ENCODE results near the gene GNAQ.
A peak's percentile ranks its signal among the peaks of the same experiment; 100 is the strongest.

GNAQ gene

DNA sequence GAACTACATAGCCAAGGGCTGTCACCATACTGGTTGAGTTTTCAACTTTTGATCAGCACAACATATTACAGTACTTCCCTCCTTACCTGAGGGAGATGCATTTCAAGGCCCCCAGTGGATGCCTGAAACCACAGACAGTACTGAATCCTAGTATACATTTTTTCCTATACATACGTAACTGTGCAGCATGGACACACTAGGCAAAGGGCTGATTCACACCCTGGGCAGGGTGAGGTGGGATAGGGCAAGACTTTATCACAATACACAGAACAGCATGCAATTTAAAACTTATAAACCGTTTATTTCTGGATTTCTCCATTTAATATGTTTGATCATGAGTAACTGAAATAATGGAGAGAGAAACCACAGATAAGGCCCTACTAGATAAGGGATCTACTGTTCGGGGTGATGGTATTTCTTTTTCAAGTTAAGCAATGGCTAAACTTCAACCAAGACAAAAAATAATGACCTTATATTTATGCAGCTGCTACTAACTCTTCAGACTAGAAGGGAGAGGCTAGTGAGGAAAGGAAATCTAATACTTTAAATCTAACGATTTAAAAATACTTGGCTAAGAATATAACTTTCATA is 196.6 kb downstream of the GNAQ start:
- no peak for DNase-seq

DNA sequence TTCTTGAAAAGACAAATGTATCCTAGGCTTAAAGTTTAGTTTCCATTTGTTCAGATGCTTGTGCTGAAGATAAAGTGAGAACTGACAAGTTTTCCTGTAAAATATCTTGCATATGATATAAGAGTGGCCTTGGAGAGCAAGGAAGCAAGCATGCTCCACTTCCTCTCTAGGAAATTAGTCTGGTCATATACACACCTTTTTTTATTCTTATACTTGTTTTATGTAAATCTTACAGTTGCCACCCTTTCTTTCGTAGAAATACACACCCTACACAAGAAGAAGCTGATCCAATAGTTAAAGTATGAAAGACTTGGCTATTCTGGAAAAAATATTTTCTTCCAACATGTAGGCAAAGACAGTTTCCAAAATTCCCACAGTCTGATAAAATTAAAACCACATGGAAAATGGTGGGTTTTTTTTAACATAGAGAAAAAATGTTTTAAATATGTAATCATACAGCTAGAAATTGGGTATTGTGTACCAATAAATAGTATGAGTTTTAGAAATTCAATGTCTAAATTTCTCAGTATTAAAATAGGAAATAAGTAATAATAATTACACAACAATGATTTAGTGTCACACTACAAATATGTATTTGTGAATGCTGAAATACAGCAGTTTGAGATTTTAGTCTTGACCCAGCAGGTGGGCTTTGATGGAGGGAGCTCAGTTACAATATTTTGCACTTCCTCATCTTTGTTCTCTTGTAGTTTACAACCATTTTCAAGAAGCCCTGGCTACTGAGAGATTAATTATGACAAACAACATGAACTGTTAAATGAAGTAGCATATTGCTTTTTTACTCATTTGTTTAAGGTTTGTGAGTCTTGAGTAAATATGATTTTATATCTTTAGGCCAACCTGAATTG is 197.8 kb downstream of the GNAQ start:
- DNase-seq: no peak

DNA sequence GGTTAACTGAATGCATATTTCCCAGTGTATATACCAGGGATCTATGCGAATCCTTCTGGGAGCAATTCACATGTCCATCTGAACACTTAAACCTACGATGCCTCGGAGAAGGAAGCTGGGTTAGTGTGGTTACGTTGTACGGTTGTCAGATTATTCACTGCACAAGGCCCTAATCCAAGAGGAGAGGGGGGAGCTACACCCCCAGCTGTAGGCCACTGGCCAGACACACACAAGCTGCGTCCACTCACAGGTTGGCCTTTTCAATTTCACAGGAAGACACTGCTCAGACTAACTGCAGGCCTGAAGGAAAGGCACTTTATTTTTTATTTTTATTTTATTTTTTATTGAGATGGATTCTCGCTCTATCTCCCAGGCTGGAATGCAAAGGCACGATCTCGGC is 199.0 kb downstream of the GNAQ start:
- no peak for DNase-seq

DNA sequence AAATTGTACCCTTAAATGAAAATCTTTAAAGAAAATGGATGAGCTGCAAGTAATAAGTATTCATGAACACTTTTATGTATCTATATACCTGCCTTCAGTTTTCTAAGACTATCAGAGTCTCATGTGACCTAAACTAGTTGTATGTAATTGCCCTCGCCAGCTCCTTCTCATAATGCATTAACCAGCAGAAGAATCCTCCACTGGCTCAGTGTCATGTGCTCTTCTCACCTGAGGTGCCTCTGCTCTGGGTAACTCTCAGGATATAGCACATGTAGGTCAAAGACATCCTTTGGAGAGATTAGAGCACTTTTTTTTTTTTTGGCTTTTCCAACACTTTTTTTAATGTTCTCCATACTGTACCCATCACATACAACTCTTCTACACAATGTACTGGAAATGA is 199.8 kb downstream of the GNAQ start:
- DNase-seq: no peak

DNA sequence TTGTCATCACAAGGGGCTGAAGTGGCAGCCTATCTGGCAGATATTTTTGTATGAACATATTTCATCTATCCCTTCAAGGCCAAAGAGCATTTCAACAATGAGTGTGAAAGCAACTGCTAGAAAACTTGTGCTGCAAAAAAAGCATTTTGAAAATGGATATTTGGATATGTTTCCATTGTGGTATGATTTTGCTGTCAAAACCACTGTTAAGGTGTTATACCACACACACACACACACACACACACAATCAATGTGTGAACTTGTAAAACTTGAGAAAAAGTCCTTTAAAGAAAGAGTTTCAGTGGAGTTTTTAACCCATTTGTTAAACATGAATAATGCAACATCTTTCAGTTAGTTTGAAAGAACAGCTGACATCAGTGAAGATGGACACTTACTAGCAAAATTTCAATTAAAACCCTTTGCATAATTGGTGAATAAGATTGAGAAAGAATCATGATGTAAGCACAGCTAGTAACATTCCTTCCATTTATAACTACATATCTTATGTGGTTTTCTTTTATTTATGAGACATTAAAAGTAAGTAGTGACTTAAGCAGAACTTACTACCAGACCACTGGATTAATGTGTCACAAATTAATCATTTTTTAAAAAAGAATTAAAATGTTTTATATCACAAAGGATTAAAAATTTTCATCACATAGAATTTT is 200.9 kb downstream of the GNAQ start:
- DNase-seq: no peak

DNA sequence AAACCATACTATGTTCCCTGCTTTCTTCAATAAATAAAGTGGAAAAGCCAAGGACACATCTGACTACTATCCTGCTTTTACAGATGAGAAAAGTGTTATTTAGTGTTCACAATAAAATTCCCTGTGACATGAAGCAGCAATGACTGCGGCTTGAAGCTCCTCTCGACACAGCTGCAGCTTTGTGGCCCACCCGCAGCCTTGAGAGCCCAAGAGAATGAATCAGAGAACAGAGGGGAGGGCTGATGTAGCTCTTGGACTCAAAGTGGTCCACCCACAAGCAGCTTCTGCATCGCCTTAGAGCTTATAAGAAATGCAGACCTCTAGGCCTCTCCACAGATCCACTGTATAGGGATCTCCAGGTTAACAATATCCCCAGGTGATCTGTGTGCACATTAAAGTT is 202.2 kb downstream of the GNAQ start:
- DNase-seq: no peak

DNA sequence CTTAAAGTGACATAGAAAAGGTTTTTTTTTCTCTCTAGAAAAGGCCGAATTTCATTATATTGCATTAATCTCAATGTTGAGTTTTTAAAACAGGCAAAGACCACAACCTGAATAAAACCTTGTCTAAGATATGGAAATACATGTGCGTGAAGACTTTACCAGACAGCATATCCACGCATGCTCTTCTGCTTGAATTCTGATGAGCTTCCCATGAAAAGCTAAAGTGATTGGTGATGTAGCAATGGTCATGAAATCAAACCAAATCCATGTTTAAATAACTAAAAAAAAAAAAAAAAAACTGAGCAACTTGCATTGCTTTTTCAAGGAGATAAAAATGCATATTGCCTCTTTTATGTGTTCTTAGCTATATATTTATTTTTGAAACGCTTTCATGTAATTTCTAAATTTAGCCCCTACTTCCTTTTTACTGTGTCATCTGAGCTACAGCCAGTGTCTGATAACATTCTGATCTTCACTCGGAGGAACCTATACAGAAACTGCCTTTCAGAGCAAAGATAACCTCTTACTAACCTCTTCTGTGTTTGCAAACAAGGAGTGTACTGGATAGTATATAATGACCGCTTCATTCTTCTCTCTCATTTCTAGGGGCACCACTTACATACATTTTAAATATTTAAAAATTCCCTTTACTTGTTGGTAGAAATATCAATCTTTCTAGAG is 204.4 kb downstream of the GNAQ start:
- peak in 1 of 2 experiments; percentile 26 for DNase-seq

DNA sequence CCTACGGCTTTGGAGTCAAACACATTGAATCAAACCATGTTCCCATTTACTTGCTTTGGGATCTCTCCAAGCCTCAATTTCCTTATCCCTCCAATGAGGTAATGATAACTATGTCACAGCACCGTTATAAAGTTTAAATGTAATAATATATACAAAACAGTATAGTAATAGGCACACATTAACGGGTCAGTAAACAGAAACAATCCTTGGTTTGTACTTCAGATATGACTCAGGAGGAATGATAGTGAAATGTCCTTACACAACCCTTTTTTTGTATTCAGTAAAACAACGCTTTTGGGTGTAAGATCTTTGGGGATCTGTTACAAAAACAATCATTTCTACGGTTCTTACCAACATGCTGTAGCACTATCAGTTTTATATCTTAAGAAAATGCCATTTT is 205.0 kb downstream of the GNAQ start:
- no peak for DNase-seq

DNA sequence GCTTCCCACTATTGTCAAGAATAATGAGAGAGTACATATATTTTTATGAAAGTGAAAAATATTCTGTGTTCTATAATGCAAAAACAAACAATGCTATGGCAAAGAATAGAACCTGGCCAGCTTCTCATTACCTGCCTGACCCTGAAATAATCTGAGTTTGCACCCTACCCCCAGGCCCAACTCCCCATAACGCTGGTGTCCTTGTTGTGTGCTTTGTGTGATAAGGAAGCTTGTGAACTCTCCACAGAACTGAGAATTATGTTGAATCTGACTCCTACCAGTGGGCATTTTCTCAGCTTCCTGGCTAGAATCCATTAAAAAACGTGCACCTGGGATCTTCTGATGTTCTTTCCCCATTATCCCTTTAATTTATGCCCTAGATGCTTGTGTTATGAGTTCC is 205.5 kb downstream of the GNAQ start:
- no peak for DNase-seq

DNA sequence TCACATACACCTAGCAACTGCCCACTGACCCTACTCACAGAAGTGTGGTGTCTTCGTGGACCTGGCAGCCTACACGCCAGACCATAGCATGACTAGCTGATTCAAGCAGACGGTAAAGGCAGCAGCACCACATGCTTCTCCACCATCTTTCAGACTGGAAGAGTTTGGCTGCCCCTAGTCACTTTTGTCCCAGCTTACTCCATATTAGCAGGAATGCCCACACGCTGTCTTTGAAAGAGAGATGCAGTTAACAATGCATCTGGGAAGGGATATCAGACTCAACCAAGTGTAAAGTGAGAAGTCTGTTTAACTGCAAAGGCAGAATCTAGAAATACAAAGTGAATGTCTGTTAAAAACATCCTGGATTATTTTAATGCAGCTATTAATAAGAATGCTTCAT is 206.2 kb downstream of the GNAQ start:
- DNase-seq: no peak

DNA sequence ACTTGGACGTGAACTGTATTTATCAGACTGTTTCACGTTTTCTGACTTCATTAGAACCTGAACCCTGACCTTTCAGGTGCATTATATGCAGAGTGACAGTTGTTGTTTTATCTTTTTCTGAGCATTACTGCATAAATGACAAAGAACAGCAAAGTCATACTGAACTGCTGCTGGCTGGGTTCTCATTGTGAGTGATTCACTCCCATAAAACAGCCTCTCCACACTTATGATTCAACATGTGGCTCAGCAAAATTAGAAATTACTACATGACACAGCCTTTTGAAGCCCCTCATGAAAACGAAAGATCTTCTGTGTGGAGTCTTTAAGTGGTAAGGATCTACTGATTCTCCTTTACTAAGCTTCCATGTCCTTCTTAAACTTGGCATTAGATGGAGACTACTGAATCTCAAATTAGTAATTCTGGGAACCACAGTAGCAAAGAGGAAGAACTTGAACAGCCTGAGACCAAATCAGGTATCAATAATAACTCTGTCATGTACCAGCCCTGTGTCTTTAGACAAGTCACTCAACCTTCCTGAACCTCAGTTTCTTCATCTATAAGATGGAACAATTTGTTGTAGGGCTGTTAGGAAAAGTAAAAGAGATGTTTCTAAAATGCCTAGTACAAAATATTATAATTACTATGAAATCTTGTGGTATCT is 211.2 kb downstream of the GNAQ start:
- DNase-seq: no peak

DNA sequence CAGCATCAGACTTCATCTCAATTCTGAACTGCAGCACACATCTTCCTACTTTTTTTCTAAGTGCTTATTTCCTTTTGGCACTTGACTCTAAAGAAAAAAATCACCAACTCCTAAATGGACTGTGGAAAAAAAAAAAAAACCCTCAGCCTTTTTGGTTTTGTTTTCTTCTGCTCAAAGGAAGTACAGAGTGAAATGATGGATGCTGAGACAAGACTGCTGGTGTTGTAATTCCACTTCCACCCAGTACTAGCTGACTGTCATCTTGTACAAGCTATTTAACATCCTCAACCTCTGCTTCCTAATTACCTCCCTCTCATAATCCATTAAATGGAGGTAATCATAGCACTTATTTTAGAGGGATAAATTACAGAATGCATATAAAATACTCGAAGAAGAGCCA is 212.0 kb downstream of the GNAQ start:
- DNase-seq: peak; percentile 34 to 53

DNA sequence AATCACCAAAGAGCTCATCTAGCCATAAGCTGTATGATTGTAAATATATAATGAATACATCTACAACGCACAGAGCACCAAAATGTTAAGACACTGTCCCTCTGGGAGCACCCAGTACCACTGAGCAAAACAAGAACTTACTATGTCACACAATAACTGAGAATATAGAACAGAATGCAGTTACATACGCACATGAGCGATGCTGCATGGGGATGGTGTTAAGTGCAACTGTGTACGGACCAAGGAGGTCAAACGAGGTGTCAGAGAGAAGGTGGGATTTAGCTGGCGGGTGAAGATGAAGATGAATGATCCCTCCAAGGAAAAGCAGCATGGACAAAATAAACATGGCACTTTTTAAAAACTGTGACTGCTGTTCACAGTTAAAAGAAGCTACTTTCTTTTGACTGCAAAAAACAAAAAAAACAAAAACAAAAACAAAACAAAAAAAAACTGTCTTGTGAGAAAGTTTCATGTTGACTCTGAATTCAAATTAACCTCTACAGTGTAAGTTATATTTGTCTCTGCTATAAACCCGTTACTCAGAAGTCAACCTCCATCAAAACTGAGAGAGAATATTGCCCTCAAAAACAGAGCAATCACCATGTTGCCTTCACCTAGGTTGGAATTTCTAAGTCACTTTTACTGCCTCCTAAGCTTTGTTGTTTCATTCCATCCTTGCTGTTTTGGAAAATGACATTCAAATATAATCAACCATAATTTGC is 213.9 kb downstream of the GNAQ start:
- DNase-seq: no peak

DNA sequence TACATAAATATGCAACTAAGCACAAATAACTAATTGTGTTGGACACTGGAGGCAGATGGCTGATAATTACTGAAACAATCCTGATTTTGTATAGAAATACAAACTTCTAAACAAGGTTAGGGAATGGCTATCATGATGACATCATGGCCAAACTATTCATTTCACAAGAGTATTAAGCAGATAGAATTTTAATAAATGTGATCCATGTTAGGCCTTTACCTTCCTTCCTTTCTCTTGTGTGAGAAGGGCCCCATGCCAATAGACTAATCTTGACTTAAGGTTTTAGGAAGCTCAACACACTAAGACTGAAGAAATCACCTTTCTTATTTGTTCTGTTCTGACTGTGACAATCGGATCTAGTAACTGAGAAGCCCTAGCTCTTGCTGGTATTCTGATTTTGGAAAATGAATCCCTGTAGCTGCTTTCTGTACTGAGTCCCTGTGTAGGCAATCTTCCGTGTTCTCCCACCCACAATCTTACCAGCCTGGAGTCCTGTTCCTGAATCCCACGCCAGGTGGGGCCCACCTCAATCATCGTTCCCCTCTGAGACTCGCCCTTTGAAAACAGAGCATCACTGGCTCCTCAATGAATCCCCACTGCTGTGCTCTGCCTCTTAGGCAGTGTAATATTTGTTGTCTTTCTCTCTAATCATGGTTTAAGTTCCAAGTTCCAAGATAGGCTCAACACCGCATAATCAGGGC is 214.8 kb downstream of the GNAQ start:
- no peak for DNase-seq

DNA sequence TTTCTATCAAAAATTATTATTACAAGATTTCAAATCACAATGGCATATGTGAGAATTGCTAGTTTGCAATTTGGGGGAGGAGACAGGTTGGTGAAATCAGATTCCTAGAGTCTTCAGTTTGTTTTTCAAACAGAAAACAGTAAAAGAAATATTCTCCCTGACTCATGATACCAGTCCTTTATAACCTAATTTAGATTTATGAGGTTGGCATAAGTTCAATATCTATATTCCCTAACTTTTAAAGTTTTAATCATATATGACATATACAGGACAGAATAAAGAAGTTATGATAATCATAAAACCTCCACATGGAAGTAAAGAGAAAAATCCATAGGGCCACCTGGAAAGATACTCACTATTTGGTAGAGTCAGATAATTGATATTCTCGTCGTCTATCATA is 216.4 kb downstream of the GNAQ start:
- no peak for DNase-seq

DNA sequence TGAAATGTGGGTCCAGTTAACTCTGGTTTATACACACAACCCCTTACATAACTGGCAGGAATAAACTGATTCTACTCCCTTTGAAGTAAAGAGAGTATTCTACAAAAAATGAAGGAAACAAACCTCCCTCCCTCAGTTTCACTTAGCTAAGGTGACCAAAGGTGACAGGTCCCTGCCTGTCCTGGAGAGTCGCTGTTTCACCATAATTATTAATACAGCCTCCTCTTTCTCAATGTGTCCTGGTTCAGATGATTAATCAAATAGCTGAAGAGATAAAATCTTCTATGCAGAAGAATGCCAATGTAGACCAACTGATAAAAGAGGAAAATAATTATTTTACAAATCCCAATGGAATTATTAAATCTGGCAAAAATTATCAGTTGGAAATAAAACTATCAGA is 219.8 kb downstream of the GNAQ start:
- no peak for DNase-seq

DNA sequence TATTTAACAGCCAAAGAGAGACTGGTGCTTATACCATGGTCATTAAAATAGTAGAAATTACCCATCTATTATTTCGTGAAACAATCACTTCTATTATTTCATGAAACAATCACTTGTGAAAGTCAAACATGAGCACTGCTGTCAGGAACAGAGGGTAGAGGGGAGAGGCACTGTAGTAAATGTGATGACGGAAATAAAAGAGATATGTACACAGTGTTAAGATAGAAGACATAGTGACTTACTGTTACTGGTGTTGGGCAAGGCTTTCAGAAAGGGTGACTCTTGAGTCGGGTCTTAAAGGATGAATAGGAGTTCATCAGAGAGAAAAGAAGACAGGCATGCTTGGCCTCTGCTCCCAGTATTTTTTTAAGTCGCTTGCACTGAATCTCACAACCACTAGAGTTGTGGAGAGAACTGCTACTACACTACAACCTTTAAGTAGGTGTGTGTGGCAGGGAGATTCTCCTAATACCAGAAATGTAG is 220.9 kb downstream of the GNAQ start:
- no peak for DNase-seq

DNA sequence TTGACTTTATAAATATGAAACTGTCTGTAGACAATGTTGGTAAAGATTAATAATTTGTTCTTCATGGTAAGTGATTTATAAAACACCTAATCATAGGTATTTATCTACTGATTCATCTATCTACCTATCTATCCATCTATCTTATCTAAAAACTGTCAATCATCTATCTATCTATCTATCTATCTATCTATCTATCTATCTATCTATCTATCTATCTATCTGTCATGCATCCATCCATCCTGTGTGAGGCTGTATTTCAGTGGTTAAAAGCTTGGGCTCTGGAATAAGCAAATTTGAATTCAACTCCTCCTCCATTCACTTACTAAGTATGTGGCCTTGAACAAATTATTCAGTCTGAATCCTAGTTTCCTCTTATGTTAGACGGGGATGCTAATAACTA is 221.6 kb downstream of the GNAQ start:
- DNase-seq: no peak

DNA sequence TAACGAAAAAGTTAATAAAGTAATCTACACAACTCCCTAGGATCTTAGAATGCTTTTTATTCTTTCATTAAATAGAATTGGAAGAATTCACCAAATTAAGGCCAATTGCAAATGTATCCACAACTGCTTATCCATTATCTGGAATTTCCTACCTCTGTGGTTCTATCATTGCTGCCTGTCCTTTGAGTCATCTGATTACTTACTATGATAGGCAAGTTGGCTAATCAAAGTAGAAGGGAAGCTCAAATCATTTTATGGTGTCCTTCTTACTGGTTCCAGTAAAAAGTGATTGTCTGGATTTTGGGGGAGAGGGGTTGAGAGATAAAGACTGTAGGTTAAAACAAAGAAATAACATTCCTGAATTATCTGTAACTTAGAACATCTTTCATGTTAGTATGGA is 222.1 kb downstream of the GNAQ start:
- DNase-seq: no peak

DNA sequence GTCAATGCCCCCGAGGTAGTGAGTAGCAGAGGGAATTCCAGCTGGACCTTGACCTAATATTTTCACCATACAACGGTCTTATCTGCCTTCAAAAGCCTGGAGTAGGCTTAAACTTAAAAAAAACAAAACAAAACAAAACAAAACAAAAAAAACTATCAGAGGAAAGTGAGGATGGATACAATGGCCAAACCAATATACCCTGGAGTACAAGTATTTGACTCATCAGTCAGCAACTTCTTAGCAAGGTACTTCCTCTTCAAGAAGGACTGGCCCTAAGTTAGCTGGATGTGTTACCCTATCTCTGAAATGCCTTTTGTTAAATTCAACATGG is 222.9 kb downstream of the GNAQ start:
- peak; percentile 15 to 37 for DNase-seq

DNA sequence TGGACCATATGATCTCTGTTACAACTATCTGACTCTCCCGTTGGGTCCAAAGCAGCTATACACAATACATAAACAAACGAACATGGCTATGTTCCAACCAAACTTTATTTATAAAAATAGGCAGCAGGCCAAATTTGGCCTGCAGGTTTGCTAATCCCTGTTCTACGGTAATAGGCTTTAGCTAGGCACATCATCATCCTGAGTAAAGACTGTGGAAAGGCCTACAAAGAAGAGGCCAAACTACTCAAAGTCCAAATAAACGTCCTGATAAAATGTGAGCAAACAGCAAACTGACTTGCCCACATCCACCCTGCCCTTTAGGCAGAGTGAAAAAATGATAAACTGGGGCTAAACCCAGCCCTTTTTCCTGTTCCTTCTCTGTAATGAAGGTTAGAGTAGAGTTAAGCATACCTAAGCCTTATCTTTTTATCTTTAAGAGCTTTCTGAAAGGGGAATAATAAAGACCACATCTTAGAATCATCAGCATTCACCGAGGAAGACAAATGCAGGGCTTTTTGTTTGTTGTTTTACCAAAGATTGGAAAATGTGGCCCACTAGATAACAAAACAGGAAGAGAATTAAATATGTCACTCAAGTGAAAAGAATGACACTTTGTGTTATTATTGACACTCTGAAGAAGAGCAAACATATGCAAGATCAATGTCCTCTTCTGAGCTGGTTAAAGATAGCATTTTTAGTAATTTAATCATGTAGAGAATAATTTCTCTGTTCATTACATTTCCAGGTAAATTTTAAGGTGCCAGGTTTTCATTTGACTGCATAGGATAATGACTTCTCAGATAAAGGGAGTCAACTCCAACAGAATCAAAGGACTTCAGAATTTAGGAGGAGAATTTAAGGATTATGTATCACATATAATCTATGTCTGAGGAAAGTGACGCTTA is 223.5 kb downstream of the GNAQ start:
- no peak for DNase-seq

Measured in AML-193 (cell line).